HEK293 (cell line): ENCODE data around the gene PEX14.

Experiments used
- CTCF ChIA-PET: fragments of 350-600 bp; formaldehyde crosslinking; extraction: SDS; loops from one replicate; lab custom pipeline; 2021; ENCODE audit warnings: antibody characterized with exemption; lab: Yijun Ruan, JAX
- POLR2A ChIA-PET: fragments of 300-600 bp; formaldehyde crosslinking; extraction: SDS; loops from one replicate; lab custom pipeline; 2020; ENCODE audit warnings: antibody characterized with exemption, inconsistent platforms; lab: Yijun Ruan, JAX
- H3K27ac ChIP-seq: fragments of 200-500 bp; sonication (Bioruptor generic); 2 replicates; pipeline ENCODE4 v1.5.1; 2014; ENCODE audit warnings: low read depth, low read length, control low read depth, inconsistent platforms; ENCODE audit errors: extremely low read depth
- H3K36me3 ChIP-seq, 2 experiments: fragments of 200-500 bp in 1 of 2; sonication (Bioruptor generic) in 1 of 2; 1 replicate in 1 of 2; 2 replicates in 1 of 2; pipeline ENCODE4 v1.5.1; 2014 to 2017; ENCODE audit warnings: inconsistent platforms in 2 of 2, low read length in 2 of 2; ENCODE audit not compliant: control insufficient read depth in 2 of 2, insufficient read depth in 1 of 2
- H3K4me1 ChIP-seq: fragments of 200-500 bp; sonication (Bioruptor generic); 2 replicates; pipeline ENCODE4 v1.5.1; 2014; ENCODE audit warnings: mild to moderate bottlenecking, low read length, inconsistent platforms; ENCODE audit not compliant: control insufficient read depth, insufficient read depth
- H3K4me3 ChIP-seq: 2 replicates; pipeline ENCODE4 v1.5.1; 2011; ENCODE audit warnings: low read depth, mild to moderate bottlenecking, control low read depth, low read length, moderate library complexity
- H3K9me3 ChIP-seq: fragments of 200-500 bp; sonication (Bioruptor generic); 2 replicates; pipeline ENCODE4 v1.5.1; 2014; ENCODE audit warnings: low read depth, low read length, inconsistent platforms; ENCODE audit not compliant: control insufficient read depth, insufficient read depth
- PATZ1 ChIP-seq: fragments of 450-650 bp; formaldehyde crosslinking; IDR thresholded peaks from 2 replicates; pipeline ENCODE4 v1.5.1; 2016; ENCODE audit warnings: missing biosample characterization, missing genetic modification characterization
- PRDM1 ChIP-seq: fragments of 450-650 bp; formaldehyde crosslinking; IDR thresholded peaks from 2 replicates; pipeline ENCODE4; 2016; ENCODE audit warnings: missing biosample characterization, missing genetic modification characterization
- SCRT1 ChIP-seq: fragments of 450-650 bp; formaldehyde crosslinking; IDR thresholded peaks from 2 replicates; pipeline ENCODE4 v1.5.1; 2016; ENCODE audit warnings: missing biosample characterization, missing genetic modification characterization, borderline replicate concordance
- SCRT2 ChIP-seq: fragments of 450-650 bp; formaldehyde crosslinking; IDR thresholded peaks from 2 replicates; pipeline ENCODE4 v1.5.1; 2016; ENCODE audit warnings: missing biosample characterization, missing genetic modification characterization
- TRIM28 ChIP-seq: IDR thresholded peaks from 2 replicates; pipeline ENCODE4 v1.6.1; 2011; ENCODE audit warnings: low read length, control low read depth, borderline replicate concordance
- ZBTB17 ChIP-seq: fragments of 450-650 bp; formaldehyde crosslinking; IDR thresholded peaks from 2 replicates; pipeline ENCODE4 v1.5.1; 2016; ENCODE audit warnings: missing biosample characterization, missing genetic modification characterization
- ZBTB48 ChIP-seq: fragments of 450-650 bp; formaldehyde crosslinking; IDR thresholded peaks from 2 replicates; pipeline ENCODE4 v1.5.1; 2016; ENCODE audit warnings: missing biosample characterization, missing genetic modification characterization
- ZEB2 ChIP-seq: fragments of 450-650 bp; formaldehyde crosslinking; IDR thresholded peaks from 2 replicates; pipeline ENCODE4 v1.5.1; 2016; ENCODE audit warnings: missing biosample characterization, missing genetic modification characterization
- ZFP69B ChIP-seq: fragments of 450-650 bp; formaldehyde crosslinking; IDR thresholded peaks from 2 replicates; pipeline ENCODE4 v1.5.1; 2016; ENCODE audit warnings: missing biosample characterization, missing genetic modification characterization
- ZNF133 ChIP-seq: fragments of 450-650 bp; formaldehyde crosslinking; IDR thresholded peaks from 2 replicates; pipeline ENCODE4 v1.5.1; 2016; ENCODE audit warnings: missing biosample characterization, missing genetic modification characterization
- ZNF223 ChIP-seq: fragments of 450-650 bp; formaldehyde crosslinking; IDR thresholded peaks from 2 replicates; pipeline ENCODE4 v1.5.1; 2016; ENCODE audit warnings: missing biosample characterization, missing genetic modification characterization
- ZNF600 ChIP-seq: fragments of 450-650 bp; formaldehyde crosslinking; IDR thresholded peaks from 2 replicates; pipeline ENCODE4 v1.5.1; 2016; ENCODE audit warnings: missing biosample characterization, missing genetic modification characterization
- ZNF707 ChIP-seq: fragments of 450-650 bp; formaldehyde crosslinking; IDR thresholded peaks from 2 replicates; pipeline ENCODE4 v1.5.1; 2016; ENCODE audit warnings: missing biosample characterization, missing genetic modification characterization
- ZNF747 ChIP-seq: fragments of 450-650 bp; formaldehyde crosslinking; IDR thresholded peaks from 2 replicates; pipeline ENCODE4 v1.5.1; 2016; ENCODE audit warnings: missing biosample characterization, missing genetic modification characterization
- ZNF768 ChIP-seq: fragments of 450-650 bp; formaldehyde crosslinking; IDR thresholded peaks from 2 replicates; pipeline ENCODE4 v1.5.1; 2018; ENCODE audit warnings: missing biosample characterization, mild to moderate bottlenecking, missing genetic modification characterization
- ZSCAN4 ChIP-seq: fragments of 450-650 bp; formaldehyde crosslinking; IDR thresholded peaks from 2 replicates; pipeline ENCODE4 v1.5.1; 2017; ENCODE audit warnings: missing biosample characterization, missing genetic modification characterization
- TF ChIP-seq, protein P1 (sequence below): fragments of 450-650 bp; formaldehyde crosslinking; IDR thresholded peaks from 2 replicates; pipeline ENCODE4 v1.5.1; 2016; ENCODE audit warnings: missing biosample characterization, missing genetic modification characterization
- TF ChIP-seq, protein P2 (sequence below): fragments of 450-650 bp; formaldehyde crosslinking; IDR thresholded peaks from 2 replicates; pipeline ENCODE4 v1.5.1; 2016; ENCODE audit warnings: missing biosample characterization, missing genetic modification characterization
- TF ChIP-seq, protein P3 (sequence below): fragments of 450-650 bp; formaldehyde crosslinking; IDR thresholded peaks from 2 replicates; pipeline ENCODE4 v1.5.1; 2017; ENCODE audit warnings: missing biosample characterization, missing genetic modification characterization
- TF ChIP-seq, protein P4 (sequence below): fragments of 450-650 bp; formaldehyde crosslinking; IDR thresholded peaks from 2 replicates; pipeline ENCODE4 v1.5.1; 2016; ENCODE audit warnings: missing biosample characterization, missing genetic modification characterization

PEX14 gene

GRCh38 chr1:10553118-10553517 is 78.4 kb downstream of the PEX14 start (continued):
- TF ChIP-seq PRDM1 (tag by site-specific recombination) (0 out of 2 replicates have a peak, but pooled peaks have one; percentile 12), ZNF133 (no peak), ZNF768 (tag by site-specific recombination) (no peak)
- TF ChIP-seq, protein P1, sequence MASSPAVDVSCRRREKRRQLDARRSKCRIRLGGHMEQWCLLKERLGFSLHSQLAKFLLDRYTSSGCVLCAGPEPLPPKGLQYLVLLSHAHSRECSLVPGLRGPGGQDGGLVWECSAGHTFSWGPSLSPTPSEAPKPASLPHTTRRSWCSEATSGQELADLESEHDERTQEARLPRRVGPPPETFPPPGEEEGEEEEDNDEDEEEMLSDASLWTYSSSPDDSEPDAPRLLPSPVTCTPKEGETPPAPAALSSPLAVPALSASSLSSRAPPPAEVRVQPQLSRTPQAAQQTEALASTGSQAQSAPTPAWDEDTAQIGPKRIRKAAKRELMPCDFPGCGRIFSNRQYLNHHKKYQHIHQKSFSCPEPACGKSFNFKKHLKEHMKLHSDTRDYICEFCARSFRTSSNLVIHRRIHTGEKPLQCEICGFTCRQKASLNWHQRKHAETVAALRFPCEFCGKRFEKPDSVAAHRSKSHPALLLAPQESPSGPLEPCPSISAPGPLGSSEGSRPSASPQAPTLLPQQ (tag by site-specific recombination): no peak
- TF ChIP-seq, protein P2, sequence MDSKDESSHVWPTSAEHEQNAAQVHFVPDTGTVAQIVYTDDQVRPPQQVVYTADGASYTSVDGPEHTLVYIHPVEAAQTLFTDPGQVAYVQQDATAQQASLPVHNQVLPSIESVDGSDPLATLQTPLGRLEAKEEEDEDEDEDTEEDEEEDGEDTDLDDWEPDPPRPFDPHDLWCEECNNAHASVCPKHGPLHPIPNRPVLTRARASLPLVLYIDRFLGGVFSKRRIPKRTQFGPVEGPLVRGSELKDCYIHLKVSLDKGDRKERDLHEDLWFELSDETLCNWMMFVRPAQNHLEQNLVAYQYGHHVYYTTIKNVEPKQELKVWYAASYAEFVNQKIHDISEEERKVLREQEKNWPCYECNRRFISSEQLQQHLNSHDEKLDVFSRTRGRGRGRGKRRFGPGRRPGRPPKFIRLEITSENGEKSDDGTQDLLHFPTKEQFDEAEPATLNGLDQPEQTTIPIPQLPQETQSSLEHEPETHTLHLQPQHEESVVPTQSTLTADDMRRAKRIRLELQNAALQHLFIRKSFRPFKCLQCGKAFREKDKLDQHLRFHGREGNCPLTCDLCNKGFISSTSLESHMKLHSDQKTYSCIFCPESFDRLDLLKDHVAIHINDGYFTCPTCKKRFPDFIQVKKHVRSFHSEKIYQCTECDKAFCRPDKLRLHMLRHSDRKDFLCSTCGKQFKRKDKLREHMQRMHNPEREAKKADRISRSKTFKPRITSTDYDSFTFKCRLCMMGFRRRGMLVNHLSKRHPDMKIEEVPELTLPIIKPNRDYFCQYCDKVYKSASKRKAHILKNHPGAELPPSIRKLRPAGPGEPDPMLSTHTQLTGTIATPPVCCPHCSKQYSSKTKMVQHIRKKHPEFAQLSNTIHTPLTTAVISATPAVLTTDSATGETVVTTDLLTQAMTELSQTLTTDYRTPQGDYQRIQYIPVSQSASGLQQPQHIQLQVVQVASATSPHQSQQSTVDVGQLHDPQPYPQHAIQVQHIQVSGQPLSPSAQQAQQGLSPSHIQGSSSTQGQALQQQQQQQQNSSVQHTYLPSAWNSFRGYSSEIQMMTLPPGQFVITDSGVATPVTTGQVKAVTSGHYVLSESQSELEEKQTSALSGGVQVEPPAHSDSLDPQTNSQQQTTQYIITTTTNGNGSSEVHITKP (tag by site-specific recombination): peak; percentile 57

DNA sequence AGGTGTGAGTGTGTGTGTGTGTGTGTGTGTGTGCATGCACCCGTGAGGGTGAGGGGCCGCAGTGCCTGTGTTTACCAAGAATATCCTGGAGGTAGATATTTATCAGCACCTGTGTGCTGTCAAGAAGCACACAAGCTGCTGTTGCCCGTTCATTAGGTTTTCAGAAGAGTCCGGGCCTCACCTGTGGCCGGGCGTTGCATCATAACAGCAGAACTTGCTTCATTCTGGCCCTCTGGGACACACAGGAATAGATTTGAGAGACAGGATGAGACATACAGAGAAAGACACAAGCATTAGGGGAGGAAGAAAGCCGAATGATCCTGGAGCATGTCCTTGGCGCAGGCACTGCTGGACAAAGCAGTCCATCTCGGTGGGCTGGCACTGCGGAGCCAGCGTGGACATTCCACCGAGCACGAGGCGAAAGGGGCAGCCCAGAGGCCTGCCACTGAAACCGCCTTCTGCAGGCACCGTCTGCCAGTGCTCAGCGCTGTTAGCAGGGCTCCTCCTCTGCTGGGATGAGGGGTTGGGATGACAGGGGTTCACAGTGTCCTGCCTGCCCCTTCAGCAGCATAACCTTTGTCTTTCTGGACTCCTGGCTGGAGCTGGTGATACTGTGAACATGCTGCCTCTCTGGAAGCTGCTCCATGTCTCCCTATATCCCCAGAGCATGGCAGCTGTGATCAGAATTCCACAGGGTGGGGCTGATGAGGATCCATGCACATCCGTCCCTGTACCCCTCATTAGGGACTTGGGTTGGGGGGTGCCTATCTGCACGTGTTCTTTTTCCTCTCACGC is 81.1 kb downstream of the PEX14 start:
- ChIA-PET POLR2A (no interaction called here), CTCF (interaction anchor here (0.6 kb wide), 1 partner anchor 352 kb away, joined by 3 read pairs; no protein-coding TSS in a partner anchor)
- no peak overlapping the region for H3K27ac ChIP-seq
- no peak overlapping the region for H3K4me3 ChIP-seq
- H3K36me3 ChIP-seq: no peaks in the 10 kb centered on the region
- peaks cover 7% of the 10 kb centered on the region; the same call in 1 of the 2 replicates for H3K4me1 ChIP-seq
- H3K9me3 ChIP-seq: no peaks in the 10 kb centered on the region
- TF ChIP-seq, protein P3, sequence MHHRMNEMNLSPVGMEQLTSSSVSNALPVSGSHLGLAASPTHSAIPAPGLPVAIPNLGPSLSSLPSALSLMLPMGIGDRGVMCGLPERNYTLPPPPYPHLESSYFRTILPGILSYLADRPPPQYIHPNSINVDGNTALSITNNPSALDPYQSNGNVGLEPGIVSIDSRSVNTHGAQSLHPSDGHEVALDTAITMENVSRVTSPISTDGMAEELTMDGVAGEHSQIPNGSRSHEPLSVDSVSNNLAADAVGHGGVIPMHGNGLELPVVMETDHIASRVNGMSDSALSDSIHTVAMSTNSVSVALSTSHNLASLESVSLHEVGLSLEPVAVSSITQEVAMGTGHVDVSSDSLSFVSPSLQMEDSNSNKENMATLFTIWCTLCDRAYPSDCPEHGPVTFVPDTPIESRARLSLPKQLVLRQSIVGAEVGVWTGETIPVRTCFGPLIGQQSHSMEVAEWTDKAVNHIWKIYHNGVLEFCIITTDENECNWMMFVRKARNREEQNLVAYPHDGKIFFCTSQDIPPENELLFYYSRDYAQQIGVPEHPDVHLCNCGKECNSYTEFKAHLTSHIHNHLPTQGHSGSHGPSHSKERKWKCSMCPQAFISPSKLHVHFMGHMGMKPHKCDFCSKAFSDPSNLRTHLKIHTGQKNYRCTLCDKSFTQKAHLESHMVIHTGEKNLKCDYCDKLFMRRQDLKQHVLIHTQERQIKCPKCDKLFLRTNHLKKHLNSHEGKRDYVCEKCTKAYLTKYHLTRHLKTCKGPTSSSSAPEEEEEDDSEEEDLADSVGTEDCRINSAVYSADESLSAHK (tag by site-specific recombination): peak; percentile 70; the same call in 1 of the 2 replicates
- TF ChIP-seq ZNF747 (no peak), SCRT2 (tag by site-specific recombination) (peak; percentile 99), ZNF707 (no peak), ZNF600 (tag by site-specific recombination) (peak; percentile 54), TRIM28 (0 out of 2 replicates have a peak, but pooled peaks have one; percentile 54), SCRT1 (tag by site-specific recombination) (peak; percentile 96), PATZ1 (tag by site-specific recombination) (0 out of 2 replicates have a peak, but pooled peaks have one; percentile 12), ZSCAN4 (tag by site-specific recombination) (peak; percentile 79), ZNF223 (0 out of 2 replicates have a peak, but pooled peaks have one; percentile 13), ZFP69B (tag by site-specific recombination) (0 out of 2 replicates have a peak, but pooled peaks have one; percentile 22), ZBTB17 (0 out of 2 replicates have a peak, but pooled peaks have one; percentile 34), ZEB2 (tag by site-specific recombination) (peak; percentile 62), ZBTB48 (tag by site-specific recombination) (peak; percentile 65)
- TF ChIP-seq, protein P4, sequence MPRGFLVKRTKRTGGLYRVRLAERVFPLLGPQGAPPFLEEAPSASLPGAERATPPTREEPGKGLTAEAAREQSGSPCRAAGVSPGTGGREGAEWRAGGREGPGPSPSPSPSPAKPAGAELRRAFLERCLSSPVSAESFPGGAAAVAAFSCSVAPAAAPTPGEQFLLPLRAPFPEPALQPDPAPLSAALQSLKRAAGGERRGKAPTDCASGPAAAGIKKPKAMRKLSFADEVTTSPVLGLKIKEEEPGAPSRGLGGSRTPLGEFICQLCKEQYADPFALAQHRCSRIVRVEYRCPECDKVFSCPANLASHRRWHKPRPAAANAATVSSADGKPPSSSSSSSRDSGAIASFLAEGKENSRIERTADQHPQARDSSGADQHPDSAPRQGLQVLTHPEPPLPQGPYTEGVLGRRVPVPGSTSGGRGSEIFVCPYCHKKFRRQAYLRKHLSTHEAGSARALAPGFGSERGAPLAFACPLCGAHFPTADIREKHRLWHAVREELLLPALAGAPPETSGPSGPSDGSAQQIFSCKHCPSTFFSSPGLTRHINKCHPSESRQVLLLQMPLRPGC (tag by site-specific recombination): no peak
